Suprapubic skin (tissue), 4 donors: ENCODE data around the gene PCBP3. TPM values are rescaled to one million over a fixed set of nuclear protein-coding genes. Genes with fewer than 3 reads are reported as not detected.

ENCODE experiments used
- DNase-seq, 2 donors: peaks; one replicate each; pipeline ENCODE4 v3.0.0-alpha.2; 2019; ENCODE audit warnings: low spot score in 2 of 2
- H3K27ac ChIP-seq: fragments of 200-600 bp; sonication (generic); one replicate; pipeline ENCODE4 v1.5.1; 2019
- H3K27me3 ChIP-seq: fragments of 200-600 bp; sonication (generic); one replicate; pipeline ENCODE4 v1.5.1; 2019
- H3K36me3 ChIP-seq: fragments of 200-600 bp; sonication (generic); one replicate; pipeline ENCODE4 v1.5.1; 2019
- H3K4me1 ChIP-seq: fragments of 200-600 bp; sonication (generic); one replicate; pipeline ENCODE4 v1.5.1; 2019
- H3K4me3 ChIP-seq: fragments of 200-600 bp; sonication (generic); one replicate; pipeline ENCODE4 v1.5.1; 2019; ENCODE audit warnings: mild to moderate bottlenecking
- H3K9me3 ChIP-seq: fragments of 200-600 bp; sonication (generic); one replicate; pipeline ENCODE4 v1.5.1; 2019
- EP300 ChIP-seq: sonication (generic); formaldehyde crosslinking; IDR thresholded peaks from one replicate; pipeline ENCODE4 v1.6.1; 2017; ENCODE audit warnings: antibody characterized with exemption
- POLR2A ChIP-seq, 2 donors: fragments of 450-650 bp; IDR thresholded peaks; one replicate each; pipeline ENCODE4 v1.6.1; 2017; ENCODE audit warnings: antibody characterized with exemption in 2 of 2, mild to moderate bottlenecking in 2 of 2, moderate library complexity in 2 of 2
- POLR2AphosphoS5 ChIP-seq, 3 donors: sonication (generic); formaldehyde crosslinking; IDR thresholded peaks; one replicate each; pipeline ENCODE4 v1.6.1; 2017; ENCODE audit warnings: antibody characterized with exemption in 3 of 3
- WGBS: methylation state at CpG from one replicate; pipeline ENCODE4 v1.1.5; 2018; 5-methylcytosine and 5-hydroxymethylcytosine counted together
- total RNA-seq, 4 donors: library from RNA; depleted of rRNA; stranded (reverse); fragments of >200 nt; gene quantifications; one replicate each; pipeline ENCODE4 v1.1.0, GENCODE V29; 2016
- TF ChIP-seq, protein P1 (sequence below), 2 donors: fragments of 200-600 bp in 1 of 2; fragments of 450-650 bp in 1 of 2; sonication (generic) in 1 of 2; IDR thresholded peaks; one replicate each; pipeline ENCODE4 v1.5.1; 2016 to 2019; ENCODE audit warnings: antibody characterized with exemption in 2 of 2, mild to moderate bottlenecking in 1 of 2, moderate library complexity in 1 of 2

PCBP3 gene
- total RNA-seq, 4 donors from 2014 or later: 0.97 to 7.3 (median 2.7) TPM

GRCh38 chr21:45984584-45985095 lies 341.1 kb downstream of the PCBP3 start:
- Histone ChIP-seq H3K36me3 (peaks cover 33% of the 10 kb centered on the region), H3K9me3 (no peaks in the 10 kb centered on the region), H3K4me1 (peaks cover 17% of the 10 kb centered on the region), H3K27me3 (no peaks in the 10 kb centered on the region), H3K27ac (peak overlapping the region; percentile 76), H3K4me3 (no peak overlapping the region)
- TF ChIP-seq, protein P1, sequence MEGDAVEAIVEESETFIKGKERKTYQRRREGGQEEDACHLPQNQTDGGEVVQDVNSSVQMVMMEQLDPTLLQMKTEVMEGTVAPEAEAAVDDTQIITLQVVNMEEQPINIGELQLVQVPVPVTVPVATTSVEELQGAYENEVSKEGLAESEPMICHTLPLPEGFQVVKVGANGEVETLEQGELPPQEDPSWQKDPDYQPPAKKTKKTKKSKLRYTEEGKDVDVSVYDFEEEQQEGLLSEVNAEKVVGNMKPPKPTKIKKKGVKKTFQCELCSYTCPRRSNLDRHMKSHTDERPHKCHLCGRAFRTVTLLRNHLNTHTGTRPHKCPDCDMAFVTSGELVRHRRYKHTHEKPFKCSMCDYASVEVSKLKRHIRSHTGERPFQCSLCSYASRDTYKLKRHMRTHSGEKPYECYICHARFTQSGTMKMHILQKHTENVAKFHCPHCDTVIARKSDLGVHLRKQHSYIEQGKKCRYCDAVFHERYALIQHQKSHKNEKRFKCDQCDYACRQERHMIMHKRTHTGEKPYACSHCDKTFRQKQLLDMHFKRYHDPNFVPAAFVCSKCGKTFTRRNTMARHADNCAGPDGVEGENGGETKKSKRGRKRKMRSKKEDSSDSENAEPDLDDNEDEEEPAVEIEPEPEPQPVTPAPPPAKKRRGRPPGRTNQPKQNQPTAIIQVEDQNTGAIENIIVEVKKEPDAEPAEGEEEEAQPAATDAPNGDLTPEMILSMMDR (IDR thresholded peaks at IDR 0.05): no peak
- TF ChIP-seq POLR2A (IDR thresholded peaks at IDR 0.05): no peak
- no peak for TF ChIP-seq EP300
- TF ChIP-seq POLR2AphosphoS5 (IDR thresholded peaks at IDR 0.05): no peak
- WGBS: 82% methylated on average over 3 of the region's 3 CpGs
- no peak for DNase-seq

DNA sequence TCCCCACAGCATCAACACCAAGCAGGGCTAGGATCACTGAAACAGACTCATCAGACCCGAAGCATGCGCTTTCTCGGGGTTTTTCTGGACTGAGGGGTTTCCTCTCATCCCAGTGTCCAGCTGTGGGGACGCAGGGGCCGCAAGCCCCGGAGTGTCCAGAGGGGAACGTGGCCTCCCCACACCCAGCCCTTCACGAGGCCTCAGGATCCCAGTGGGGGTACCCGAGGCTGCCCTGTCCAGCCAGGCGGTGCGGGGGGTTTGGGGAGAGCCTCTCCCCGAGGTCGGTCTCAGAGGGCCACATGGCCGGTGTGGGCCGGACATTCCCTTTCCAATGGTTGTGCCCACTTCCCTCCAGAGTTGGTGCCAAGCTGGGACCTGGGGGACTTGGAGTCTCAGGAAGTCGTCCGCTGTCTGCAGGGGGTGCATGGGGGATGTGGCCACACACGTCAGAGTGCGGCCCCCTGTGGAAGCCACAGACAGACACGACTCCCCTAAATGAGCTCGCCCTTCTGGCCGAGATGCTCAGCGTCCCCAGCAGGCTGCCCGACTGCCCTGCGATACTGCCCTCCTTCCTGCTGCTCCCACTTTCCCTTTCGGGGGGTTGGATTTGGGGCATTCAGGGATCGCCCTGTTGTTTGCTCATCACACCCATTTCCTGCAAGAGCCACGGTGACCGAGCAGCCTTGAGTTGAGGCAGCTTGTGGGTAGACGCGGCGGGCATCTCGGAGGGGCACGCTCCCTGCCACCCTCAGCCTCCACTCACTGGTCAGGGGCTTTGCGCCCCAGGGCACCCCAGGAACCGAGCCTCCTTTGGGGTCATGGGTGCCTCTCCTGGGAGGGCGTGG lies 342.2 kb downstream of the PCBP3 start:
- H3K27me3 ChIP-seq: no peaks in the 10 kb centered on the region
- no peaks in the 10 kb centered on the region for H3K9me3 ChIP-seq

GRCh38 chr21:45986316-45987051 lies 343.0 kb downstream of the PCBP3 start:
- Histone ChIP-seq H3K27ac (peak overlapping the region; percentile 12), H3K9me3 (no peaks in the 10 kb centered on the region), H3K27me3 (no peaks in the 10 kb centered on the region), H3K4me1 (peaks cover 11% of the 10 kb centered on the region), H3K4me3 (no peak overlapping the region), H3K36me3 (peaks cover 49% of the 10 kb centered on the region)
- TF ChIP-seq POLR2AphosphoS5 (IDR thresholded peaks at IDR 0.05): no peak
- no peak for TF ChIP-seq EP300
- TF ChIP-seq, protein P1 (IDR thresholded peaks at IDR 0.05): no peak
- TF ChIP-seq POLR2A (IDR thresholded peaks at IDR 0.05): no peak
- DNase-seq: peak; percentile 66 to 74
- WGBS: 82% methylated on average over 19 of the region's 36 CpGs

More for the DNA sequence above, 342.2 kb downstream of the PCBP3 start:
- WGBS: 84% methylated on average over 15 of the region's 37 CpGs
- Histone ChIP-seq H3K4me1 (peaks cover 17% of the 10 kb centered on the region), H3K27ac (peak overlapping the region; percentile 76), H3K36me3 (peaks cover 43% of the 10 kb centered on the region), H3K4me3 (no peak overlapping the region)
- TF ChIP-seq EP300 (no peak), POLR2AphosphoS5 (IDR thresholded peaks at IDR 0.05) (no peak), POLR2A (IDR thresholded peaks at IDR 0.05) (no peak)
- TF ChIP-seq, protein P1 (IDR thresholded peaks at IDR 0.05): no peak
- peak; percentile 62 to 78 for DNase-seq

DNA sequence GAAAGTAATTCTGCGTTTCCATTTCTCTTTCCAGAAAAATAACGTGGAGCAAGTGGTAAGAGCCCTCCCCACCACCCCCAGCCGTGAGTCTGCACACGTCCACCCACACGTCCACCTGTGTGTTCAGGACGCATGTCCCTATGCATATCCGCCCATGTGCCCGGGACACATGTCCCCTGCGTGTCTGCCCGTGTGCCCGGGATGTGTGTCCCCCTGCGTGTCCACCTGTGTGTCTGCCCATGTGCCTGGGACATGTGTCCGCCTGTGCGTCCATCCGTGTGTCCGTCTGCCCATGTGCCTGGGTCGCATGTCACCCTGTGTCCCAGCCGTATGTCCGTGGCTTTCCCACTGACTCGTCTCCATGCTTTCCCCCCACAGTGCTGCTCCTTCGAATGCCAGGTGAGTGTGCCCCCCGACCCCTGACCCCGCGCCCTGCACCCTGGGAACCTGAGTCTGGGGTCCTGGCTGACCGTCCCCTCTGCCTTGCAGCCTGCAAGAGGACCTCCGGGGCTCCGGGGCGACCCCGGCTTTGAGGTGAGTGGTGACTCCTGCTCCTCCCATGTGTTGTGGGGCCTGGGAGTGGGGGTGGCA lies 343.7 kb downstream of the PCBP3 start:
- peaks cover 11% of the 10 kb centered on the region for H3K4me1 ChIP-seq
- WGBS: 90% methylated on average over 29 of the region's 29 CpGs
- no peak overlapping the region for H3K27ac ChIP-seq

More for the DNA sequence above, 343.7 kb downstream of the PCBP3 start:
- H3K9me3 ChIP-seq: no peaks in the 10 kb centered on the region
- H3K27me3 ChIP-seq: no peaks in the 10 kb centered on the region
- peak; percentile 67 to 74 for DNase-seq
- no peak overlapping the region for H3K4me3 ChIP-seq
- TF ChIP-seq POLR2AphosphoS5 (IDR thresholded peaks at IDR 0.05) (no peak), POLR2A (IDR thresholded peaks at IDR 0.05) (no peak), EP300 (no peak)
- peaks cover 56% of the 10 kb centered on the region for H3K36me3 ChIP-seq
